ENCODE measurements around the gene PTPRG.

GRCh38 chr3:61855211-61855610, 293.8 kb downstream of the PTPRG start:
- TF ChIP-seq CTCF (IDR thresholded peaks at IDR 0.05) (no peak), POLR2A (IDR thresholded peaks at IDR 0.05) (no peak)
